Neural cell (in vitro differentiated cells): ENCODE results near the gene YWHAG. TPM values are rescaled to one million over a fixed set of nuclear protein-coding genes. Genes with fewer than 3 reads are reported as not detected.
"Not testable (repeated sequence)": the region's sequence is repeated elsewhere in the genome, so short reads cannot be mapped to it uniquely, and the experiment has no call there.

Experiments
- H2AFZ ChIP-seq: fragments of 200-600, 300-800 bp; sonication (generic), shearing (Covaris generic); 2 replicates; pipeline ENCODE4 v1.6.0; 2014; ENCODE audit warnings: low read depth, mild to moderate bottlenecking, antibody characterized with exemption, low read length, moderate library complexity
- H3F3A ChIP-seq: fragments of 200-600 bp; shearing (Covaris generic); 2 replicates; pipeline ENCODE4 v1.6.1; 2016; ENCODE audit warnings: mild to moderate bottlenecking, moderate library complexity, mixed read lengths, antibody characterized with exemption, low read length; ENCODE audit not compliant: insufficient read depth, poor library complexity, severe bottlenecking
- H3K27ac ChIP-seq: fragments of 200-600, 300-800 bp; sonication (generic), shearing (Covaris generic); 2 replicates; pipeline ENCODE4 v1.5.1; 2014; ENCODE audit warnings: mild to moderate bottlenecking, low read length, moderate library complexity
- H3K27me3 ChIP-seq: fragments of 300-800, 200-600 bp; sonication (generic), shearing (Covaris generic); 2 replicates; pipeline ENCODE4 v1.6.0; 2014; ENCODE audit warnings: mild to moderate bottlenecking, low read depth, low read length, moderate library complexity; ENCODE audit not compliant: insufficient read depth
- H3K36me3 ChIP-seq: fragments of 300-800, 200-600 bp; sonication (generic), shearing (Covaris generic); 2 replicates; pipeline ENCODE4 v1.5.1; 2014; ENCODE audit warnings: mild to moderate bottlenecking, antibody characterized with exemption, low read length, moderate library complexity; ENCODE audit not compliant: insufficient read depth
- H3K4me2 ChIP-seq: fragments of 300-800, 200-600 bp; sonication (generic), shearing (Covaris generic); 2 replicates; pipeline ENCODE4 v1.6.0; 2014; ENCODE audit warnings: mild to moderate bottlenecking, low read length
- H3K4me3 ChIP-seq: fragments of 300-800, 200-600 bp; sonication (generic), shearing (Covaris generic); 2 replicates; pipeline ENCODE4 v1.5.1; 2014; ENCODE audit warnings: mild to moderate bottlenecking, low read length, moderate library complexity
- H3K79me2 ChIP-seq: fragments of 200-600 bp; shearing (Covaris generic); replicated peaks from 2 replicates; pipeline ENCODE4 v1.6.0; 2014; ENCODE audit warnings: mild to moderate bottlenecking, low read length, moderate library complexity; ENCODE audit not compliant: insufficient read depth
- H3K9ac ChIP-seq: fragments of 300-800, 200-600 bp; sonication (generic), shearing (Covaris generic); 2 replicates; pipeline ENCODE4 v1.6.1; 2016; ENCODE audit warnings: mild to moderate bottlenecking, low read length, mixed read lengths
- H3K9me2 ChIP-seq: fragments of 200-600 bp; shearing (Covaris generic); 2 replicates; pipeline ENCODE4 v1.6.1; 2016; ENCODE audit warnings: mild to moderate bottlenecking, low read length, mixed read lengths; ENCODE audit not compliant: insufficient read depth
- H3K9me3 ChIP-seq: fragments of 200-600, 300-800 bp; sonication (generic), shearing (Covaris generic); 2 replicates; pipeline ENCODE4 v1.6.1; 2016; ENCODE audit warnings: mild to moderate bottlenecking, mixed run types, low read length, moderate library complexity, mixed read lengths
- H4K20me1 ChIP-seq: fragments of 200-600 bp; shearing (Covaris generic); 2 replicates; pipeline ENCODE4 v1.6.1; 2016; ENCODE audit warnings: mild to moderate bottlenecking, mixed run types; ENCODE audit not compliant: insufficient read depth
- EP300 ChIP-seq: fragments of 450-650 bp; conservative IDR thresholded peaks from 2 replicates; pipeline ENCODE4 v1.6.1; 2014; ENCODE audit warnings: antibody characterized with exemption, mild to moderate bottlenecking, moderate library complexity; ENCODE audit not compliant: poor library complexity, severe bottlenecking
- EZH2 ChIP-seq: fragments of 200-600, 300-800 bp; shearing (Covaris generic), sonication (generic); IDR thresholded peaks from 2 replicates; pipeline ENCODE4 v1.6.1; 2014; ENCODE audit warnings: antibody characterized with exemption, low read length, borderline replicate concordance, mild to moderate bottlenecking; ENCODE audit not compliant: insufficient read depth, poor library complexity, severe bottlenecking
- MXI1 ChIP-seq: fragments of 450-650 bp; conservative IDR thresholded peaks from 2 replicates; pipeline ENCODE4 v1.6.1; 2014; ENCODE audit warnings: antibody characterized with exemption, mild to moderate bottlenecking; ENCODE audit not compliant: poor library complexity, severe bottlenecking
- POLR2AphosphoS5 ChIP-seq: IDR thresholded peaks from 2 replicates; pipeline ENCODE4 v1.6.1; 2012
- RAD21 ChIP-seq: fragments of 450-650 bp; conservative IDR thresholded peaks from 2 replicates; pipeline ENCODE4 v1.6.1; 2014; ENCODE audit warnings: antibody characterized with exemption, mild to moderate bottlenecking, moderate library complexity
- REST ChIP-seq: IDR thresholded peaks from 2 replicates; pipeline ENCODE4 v1.6.1; 2012; ENCODE audit warnings: borderline replicate concordance
- SMC3 ChIP-seq: fragments of 450-650 bp; conservative IDR thresholded peaks from 2 replicates; pipeline ENCODE4 v1.6.1; 2014; ENCODE audit warnings: antibody characterized with exemption, mild to moderate bottlenecking, moderate library complexity; ENCODE audit not compliant: poor library complexity
- TAF1 ChIP-seq: IDR thresholded peaks from 2 replicates; pipeline ENCODE4 v1.6.1; 2012; ENCODE audit warnings: low read depth
- polyA plus RNA-seq: library from polyadenylated mRNA; depleted of rRNA; stranded (reverse); fragments of >200 nt; gene quantifications from 2 replicates; pipeline ENCODE4 v1.2.3, GENCODE V29; 2014
- TF ChIP-seq, protein P1 (sequence below): fragments of 450-650 bp; IDR thresholded peaks from 2 replicates; pipeline ENCODE4 v1.5.1; 2014; ENCODE audit warnings: antibody characterized with exemption, mild to moderate bottlenecking, moderate library complexity; ENCODE audit not compliant: poor library complexity, severe bottlenecking

YWHAG gene
- polyA plus RNA-seq, 1 donor from 2014 or later = 284 TPM

DNA sequence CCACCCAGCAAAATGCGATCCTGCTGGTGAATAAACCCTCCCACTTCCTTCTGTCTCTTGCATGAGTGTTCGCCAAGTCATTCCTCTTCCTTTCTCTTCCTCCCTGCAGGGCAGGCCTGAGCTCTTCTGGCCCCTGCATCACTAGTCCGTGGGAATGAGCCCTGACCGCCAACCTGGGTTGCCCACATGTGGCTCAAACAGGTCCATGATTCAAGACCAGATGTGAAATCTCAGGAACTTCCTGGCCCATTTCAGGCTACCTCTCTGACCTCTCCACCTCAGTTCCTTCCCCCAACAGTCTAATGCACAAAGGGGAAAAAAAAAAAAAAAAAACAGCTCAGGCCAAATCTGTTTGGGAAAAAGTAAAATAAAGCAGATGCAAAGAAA is 5.4 kb upstream of the YWHAG start:
- Histone ChIP-seq H3K27me3 (no peaks in the 10 kb centered on the region), H3K79me2 (no peaks in the 10 kb centered on the region), H3K27ac (no peak overlapping the region), H3K4me2 (no peak overlapping the region), H3K9me2 (no peaks in the 10 kb centered on the region), H3F3A (no peaks in the 10 kb centered on the region), H3K9ac (no peak overlapping the region), H4K20me1 (no peaks in the 10 kb centered on the region), H2AFZ (no peak overlapping the region), H3K36me3 (no peaks in the 10 kb centered on the region), H3K4me3 (no peak overlapping the region), H3K9me3 (no peaks in the 10 kb centered on the region)
- TF ChIP-seq POLR2AphosphoS5 = no peak
- TF ChIP-seq RAD21 = no peak
- TF ChIP-seq EP300 = no peak
- TF ChIP-seq EZH2 = no peak
- TF ChIP-seq MXI1 = no peak
- TF ChIP-seq REST = no peak
- no peak for TF ChIP-seq SMC3
- TF ChIP-seq, protein P1, sequence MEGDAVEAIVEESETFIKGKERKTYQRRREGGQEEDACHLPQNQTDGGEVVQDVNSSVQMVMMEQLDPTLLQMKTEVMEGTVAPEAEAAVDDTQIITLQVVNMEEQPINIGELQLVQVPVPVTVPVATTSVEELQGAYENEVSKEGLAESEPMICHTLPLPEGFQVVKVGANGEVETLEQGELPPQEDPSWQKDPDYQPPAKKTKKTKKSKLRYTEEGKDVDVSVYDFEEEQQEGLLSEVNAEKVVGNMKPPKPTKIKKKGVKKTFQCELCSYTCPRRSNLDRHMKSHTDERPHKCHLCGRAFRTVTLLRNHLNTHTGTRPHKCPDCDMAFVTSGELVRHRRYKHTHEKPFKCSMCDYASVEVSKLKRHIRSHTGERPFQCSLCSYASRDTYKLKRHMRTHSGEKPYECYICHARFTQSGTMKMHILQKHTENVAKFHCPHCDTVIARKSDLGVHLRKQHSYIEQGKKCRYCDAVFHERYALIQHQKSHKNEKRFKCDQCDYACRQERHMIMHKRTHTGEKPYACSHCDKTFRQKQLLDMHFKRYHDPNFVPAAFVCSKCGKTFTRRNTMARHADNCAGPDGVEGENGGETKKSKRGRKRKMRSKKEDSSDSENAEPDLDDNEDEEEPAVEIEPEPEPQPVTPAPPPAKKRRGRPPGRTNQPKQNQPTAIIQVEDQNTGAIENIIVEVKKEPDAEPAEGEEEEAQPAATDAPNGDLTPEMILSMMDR = no peak
- TF ChIP-seq TAF1 = no peak

- not testable (repeated sequence) for H2AFZ ChIP-seq, H3K27ac ChIP-seq, H3K9me2 ChIP-seq, H3K4me2 ChIP-seq, H3F3A ChIP-seq, H3K27me3 ChIP-seq, H4K20me1 ChIP-seq, H3K79me2 ChIP-seq, H3K4me3 ChIP-seq, H3K9me3 ChIP-seq, H3K9ac ChIP-seq, H3K36me3 ChIP-seq
Observed at GRCh38 chr7:76363754-76364153, 5.0 kb upstream of the YWHAG start.

DNA sequence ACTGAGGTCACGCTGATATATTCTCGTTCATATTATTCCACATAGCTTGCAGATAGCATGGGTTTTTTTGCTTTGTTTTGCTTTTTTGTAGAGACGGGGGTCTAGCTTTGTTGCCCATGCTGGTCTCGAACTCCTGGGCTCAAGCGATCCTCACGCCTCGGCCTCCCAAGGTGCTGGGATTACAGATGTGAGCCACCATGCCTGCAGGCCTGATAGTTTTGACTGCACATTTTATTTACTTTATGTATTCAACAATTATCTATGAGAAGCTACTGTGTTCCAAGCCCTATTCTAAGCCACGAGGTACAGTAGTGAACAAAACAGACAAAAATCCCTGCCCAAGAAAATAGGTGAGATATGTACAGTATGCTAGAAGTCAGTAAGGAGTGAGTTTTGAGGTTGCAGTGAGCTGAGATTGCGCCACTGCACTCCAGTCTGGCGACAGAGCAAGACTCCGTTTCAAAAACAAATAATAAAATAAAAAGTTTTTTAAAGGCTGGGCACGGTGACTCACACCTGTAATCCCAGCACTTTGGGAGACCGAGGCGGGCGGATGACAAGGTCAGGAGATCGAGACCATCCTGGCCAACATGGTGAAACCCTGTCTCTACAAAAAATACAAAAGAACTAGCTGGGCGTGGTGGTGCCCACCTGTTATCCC is 1.3 kb upstream of the YWHAG start:
- peaks cover 11% of the 10 kb centered on the region for H4K20me1 ChIP-seq
- peaks cover 8% of the 10 kb centered on the region for H3K36me3 ChIP-seq
- no peak overlapping the region for H3K4me2 ChIP-seq
- no peak for TF ChIP-seq REST
- TF ChIP-seq POLR2AphosphoS5 = no peak
- TF ChIP-seq, protein P1 = no peak
- TF ChIP-seq EP300 = no peak
- TF ChIP-seq TAF1 = no peak
- TF ChIP-seq EZH2 = no peak
- no peak for TF ChIP-seq RAD21
- TF ChIP-seq MXI1 = no peak
- TF ChIP-seq SMC3 = no peak
- peak overlapping the region; percentile 100 for H3K9ac ChIP-seq
- H3K4me3 ChIP-seq = peak overlapping the region; percentile 99
- no peak overlapping the region for H2AFZ ChIP-seq
- no peaks in the 10 kb centered on the region for H3K27me3 ChIP-seq
- peak overlapping the region; percentile 99 for H3K27ac ChIP-seq
- peaks cover 10% of the 10 kb centered on the region for H3F3A ChIP-seq
- peaks cover 32% of the 10 kb centered on the region for H3K79me2 ChIP-seq
- H3K9me3 ChIP-seq = no peaks in the 10 kb centered on the region
- H3K9me2 ChIP-seq = no peaks in the 10 kb centered on the region
